HEK293 (cell line): ENCODE results near the gene RGS7.

Experiments used
- CTCF ChIA-PET: fragments of 350-600 bp; formaldehyde crosslinking; extraction: SDS; loops from one replicate; lab custom pipeline; 2021; ENCODE audit warnings: antibody characterized with exemption; lab: Yijun Ruan, JAX
- POLR2A ChIA-PET: fragments of 300-600 bp; formaldehyde crosslinking; extraction: SDS; loops from one replicate; lab custom pipeline; 2020; ENCODE audit warnings: antibody characterized with exemption, inconsistent platforms; lab: Yijun Ruan, JAX
- H3K27ac ChIP-seq: fragments of 200-500 bp; sonication (Bioruptor generic); 2 replicates; pipeline ENCODE4 v1.5.1; 2014; ENCODE audit warnings: low read depth, low read length, control low read depth, inconsistent platforms; ENCODE audit errors: extremely low read depth
- H3K36me3 ChIP-seq, 2 experiments: fragments of 200-500 bp in 1 of 2; sonication (Bioruptor generic) in 1 of 2; 1 replicate in 1 of 2; 2 replicates in 1 of 2; pipeline ENCODE4 v1.5.1; 2014 to 2017; ENCODE audit warnings: inconsistent platforms in 2 of 2, low read length in 2 of 2; ENCODE audit not compliant: control insufficient read depth in 2 of 2, insufficient read depth in 1 of 2
- H3K4me1 ChIP-seq: fragments of 200-500 bp; sonication (Bioruptor generic); 2 replicates; pipeline ENCODE4 v1.5.1; 2014; ENCODE audit warnings: mild to moderate bottlenecking, low read length, inconsistent platforms; ENCODE audit not compliant: control insufficient read depth, insufficient read depth
- H3K4me3 ChIP-seq: 2 replicates; pipeline ENCODE4 v1.5.1; 2011; ENCODE audit warnings: low read depth, mild to moderate bottlenecking, control low read depth, low read length, moderate library complexity
- H3K9me3 ChIP-seq: fragments of 200-500 bp; sonication (Bioruptor generic); 2 replicates; pipeline ENCODE4 v1.5.1; 2014; ENCODE audit warnings: low read depth, low read length, inconsistent platforms; ENCODE audit not compliant: control insufficient read depth, insufficient read depth
- BCL11B ChIP-seq: fragments of 450-650 bp; formaldehyde crosslinking; IDR thresholded peaks from 2 replicates; pipeline ENCODE4 v1.5.1; 2016; ENCODE audit warnings: low read depth, missing biosample characterization, missing genetic modification characterization
- GFI1B ChIP-seq: fragments of 450-650 bp; formaldehyde crosslinking; IDR thresholded peaks from 2 replicates; pipeline ENCODE4 v1.5.1; 2016; ENCODE audit warnings: missing biosample characterization, missing genetic modification characterization
- GLI4 ChIP-seq: fragments of 450-650 bp; formaldehyde crosslinking; IDR thresholded peaks from 2 replicates; pipeline ENCODE4 v1.5.1; 2016; ENCODE audit warnings: missing biosample characterization, missing genetic modification characterization
- IKZF3 ChIP-seq: fragments of 450-650 bp; IDR thresholded peaks from 2 replicates; pipeline ENCODE4 v1.5.0; 2018; ENCODE audit warnings: missing biosample characterization, mild to moderate bottlenecking, missing genetic modification characterization, moderate library complexity
- KLF1 ChIP-seq: fragments of 450-650 bp; formaldehyde crosslinking; IDR thresholded peaks from 2 replicates; pipeline ENCODE4 v1.5.1; 2016; ENCODE audit warnings: missing biosample characterization, missing genetic modification characterization
- PRDM1 ChIP-seq: fragments of 450-650 bp; formaldehyde crosslinking; IDR thresholded peaks from 2 replicates; pipeline ENCODE4; 2016; ENCODE audit warnings: missing biosample characterization, missing genetic modification characterization
- ZFP3 ChIP-seq: fragments of 450-650 bp; formaldehyde crosslinking; IDR thresholded peaks from 2 replicates; pipeline ENCODE4 v1.5.1; 2016; ENCODE audit warnings: low read depth, missing biosample characterization, missing genetic modification characterization
- ZNF211 ChIP-seq: fragments of 450-650 bp; formaldehyde crosslinking; IDR thresholded peaks from 2 replicates; pipeline ENCODE4 v1.5.1; 2016; ENCODE audit warnings: low read depth, missing biosample characterization, missing genetic modification characterization
- ZNF37A ChIP-seq: fragments of 450-650 bp; IDR thresholded peaks from 2 replicates; pipeline ENCODE4 v1.5.1; 2018; ENCODE audit warnings: missing biosample characterization, missing genetic modification characterization
- ZNF48 ChIP-seq: fragments of 450-650 bp; formaldehyde crosslinking; IDR thresholded peaks from 2 replicates; pipeline ENCODE4 v1.5.1; 2016; ENCODE audit warnings: missing biosample characterization, missing genetic modification characterization
- ZNF623 ChIP-seq: fragments of 450-650 bp; formaldehyde crosslinking; IDR thresholded peaks from 2 replicates; pipeline ENCODE4 v1.5.1; 2016; ENCODE audit warnings: missing biosample characterization, missing genetic modification characterization
- ZNF768 ChIP-seq: fragments of 450-650 bp; formaldehyde crosslinking; IDR thresholded peaks from 2 replicates; pipeline ENCODE4 v1.5.1; 2018; ENCODE audit warnings: missing biosample characterization, mild to moderate bottlenecking, missing genetic modification characterization
- ZNF776 ChIP-seq: fragments of 450-650 bp; formaldehyde crosslinking; IDR thresholded peaks from 2 replicates; pipeline ENCODE4 v1.5.0; 2017; ENCODE audit warnings: missing biosample characterization, missing genetic modification characterization, borderline replicate concordance
- TF ChIP-seq, protein P1 (sequence below): fragments of 450-650 bp; IDR thresholded peaks from 2 replicates; pipeline ENCODE4 v1.5.1; 2018; ENCODE audit warnings: missing biosample characterization, mild to moderate bottlenecking, missing genetic modification characterization
- TF ChIP-seq, protein P2 (sequence below): sonication (generic); formaldehyde crosslinking; IDR thresholded peaks from 2 replicates; pipeline ENCODE4 v1.8.1; 2022; ENCODE audit warnings: mild to moderate bottlenecking, moderate library complexity, missing genetic modification reagents
- TF ChIP-seq, protein P3 (sequence below): fragments of 450-650 bp; formaldehyde crosslinking; IDR thresholded peaks from 2 replicates; pipeline ENCODE4 v1.5.1; 2016; ENCODE audit warnings: missing biosample characterization, missing genetic modification characterization
- TF ChIP-seq, protein P4 (sequence below): fragments of 450-650 bp; formaldehyde crosslinking; IDR thresholded peaks from 2 replicates; pipeline ENCODE4 v1.5.1; 2016; ENCODE audit warnings: missing biosample characterization, missing genetic modification characterization
- TF ChIP-seq, protein P5 (sequence below): fragments of 450-650 bp; formaldehyde crosslinking; IDR thresholded peaks from 2 replicates; pipeline ENCODE4 v1.5.1; 2016; ENCODE audit warnings: missing biosample characterization, missing genetic modification characterization, borderline replicate concordance

The RGS7 gene

DNA sequence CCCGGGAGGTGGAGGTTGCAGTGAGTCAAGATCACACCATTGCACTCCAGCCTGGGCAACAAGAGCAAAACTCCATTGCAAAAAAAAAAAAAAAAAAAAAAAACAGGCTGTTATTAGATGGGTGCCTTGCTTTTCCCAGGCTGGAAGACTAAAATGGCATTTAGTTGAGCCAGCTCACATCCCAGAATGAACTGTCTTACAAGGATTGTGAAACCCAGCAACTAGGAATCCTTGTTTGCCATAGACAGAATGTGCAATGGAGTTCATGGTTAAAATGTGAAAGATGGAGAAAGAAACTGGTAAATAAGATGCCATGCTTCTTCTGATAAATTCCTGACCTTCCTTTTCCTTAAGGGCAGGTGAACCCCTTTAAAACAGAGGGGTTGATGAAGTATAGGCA is 529.2 kb downstream of the RGS7 start:
- ChIA-PET POLR2A (no interaction called here), CTCF (no interaction called here)
- no peaks in the 10 kb centered on the region for H3K4me1 ChIP-seq
- no peak overlapping the region for H3K27ac ChIP-seq
- no peak overlapping the region for H3K4me3 ChIP-seq
- no peaks in the 10 kb centered on the region for H3K9me3 ChIP-seq
- no peak for TF ChIP-seq BCL11B (tag by site-specific recombination)
- no peak for TF ChIP-seq GLI4 (tag by site-specific recombination)
- no peak for TF ChIP-seq ZNF211 (tag by site-specific recombination)
- TF ChIP-seq ZNF776 (tag by site-specific recombination): no peak
- TF ChIP-seq, protein P1, sequence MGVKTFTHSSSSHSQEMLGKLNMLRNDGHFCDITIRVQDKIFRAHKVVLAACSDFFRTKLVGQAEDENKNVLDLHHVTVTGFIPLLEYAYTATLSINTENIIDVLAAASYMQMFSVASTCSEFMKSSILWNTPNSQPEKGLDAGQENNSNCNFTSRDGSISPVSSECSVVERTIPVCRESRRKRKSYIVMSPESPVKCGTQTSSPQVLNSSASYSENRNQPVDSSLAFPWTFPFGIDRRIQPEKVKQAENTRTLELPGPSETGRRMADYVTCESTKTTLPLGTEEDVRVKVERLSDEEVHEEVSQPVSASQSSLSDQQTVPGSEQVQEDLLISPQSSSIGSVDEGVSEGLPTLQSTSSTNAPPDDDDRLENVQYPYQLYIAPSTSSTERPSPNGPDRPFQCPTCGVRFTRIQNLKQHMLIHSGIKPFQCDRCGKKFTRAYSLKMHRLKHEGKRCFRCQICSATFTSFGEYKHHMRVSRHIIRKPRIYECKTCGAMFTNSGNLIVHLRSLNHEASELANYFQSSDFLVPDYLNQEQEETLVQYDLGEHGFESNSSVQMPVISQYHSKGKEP: no peak
- TF ChIP-seq, protein P2, sequence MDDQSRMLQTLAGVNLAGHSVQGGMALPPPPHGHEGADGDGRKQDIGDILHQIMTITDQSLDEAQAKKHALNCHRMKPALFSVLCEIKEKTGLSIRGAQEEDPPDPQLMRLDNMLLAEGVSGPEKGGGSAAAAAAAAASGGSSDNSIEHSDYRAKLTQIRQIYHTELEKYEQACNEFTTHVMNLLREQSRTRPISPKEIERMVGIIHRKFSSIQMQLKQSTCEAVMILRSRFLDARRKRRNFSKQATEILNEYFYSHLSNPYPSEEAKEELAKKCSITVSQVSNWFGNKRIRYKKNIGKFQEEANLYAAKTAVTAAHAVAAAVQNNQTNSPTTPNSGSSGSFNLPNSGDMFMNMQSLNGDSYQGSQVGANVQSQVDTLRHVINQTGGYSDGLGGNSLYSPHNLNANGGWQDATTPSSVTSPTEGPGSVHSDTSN (CRISPR knock-in tag): no peak
- no peak for TF ChIP-seq KLF1
- TF ChIP-seq GFI1B (tag by site-specific recombination): no peak
- TF ChIP-seq, protein P3, sequence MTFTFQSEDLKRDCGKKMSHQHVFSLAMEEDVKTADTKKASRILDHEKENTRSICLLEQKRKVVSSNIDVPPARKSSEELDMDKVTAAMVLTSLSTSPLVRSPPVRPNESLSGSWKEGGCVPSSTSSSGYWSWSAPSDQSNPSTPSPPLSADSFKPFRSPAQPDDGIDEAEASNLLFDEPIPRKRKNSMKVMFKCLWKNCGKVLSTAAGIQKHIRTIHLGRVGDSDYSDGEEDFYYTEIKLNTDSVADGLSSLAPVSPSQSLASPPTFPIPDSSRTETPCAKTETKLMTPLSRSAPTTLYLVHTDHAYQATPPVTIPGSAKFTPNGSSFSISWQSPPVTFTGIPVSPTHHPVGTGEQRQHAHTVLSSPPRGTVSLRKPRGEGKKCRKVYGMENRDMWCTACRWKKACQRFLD (tag by site-specific recombination): no peak
- no peak for TF ChIP-seq ZFP3 (tag by site-specific recombination)
- no peak for TF ChIP-seq ZNF623
- no peak for TF ChIP-seq IKZF3 (tag by site-specific recombination)
- TF ChIP-seq ZNF48 (tag by site-specific recombination): no peak
- TF ChIP-seq PRDM1 (tag by site-specific recombination): no peak
- TF ChIP-seq ZNF37A (tag by site-specific recombination): no peak
- TF ChIP-seq, protein P4, sequence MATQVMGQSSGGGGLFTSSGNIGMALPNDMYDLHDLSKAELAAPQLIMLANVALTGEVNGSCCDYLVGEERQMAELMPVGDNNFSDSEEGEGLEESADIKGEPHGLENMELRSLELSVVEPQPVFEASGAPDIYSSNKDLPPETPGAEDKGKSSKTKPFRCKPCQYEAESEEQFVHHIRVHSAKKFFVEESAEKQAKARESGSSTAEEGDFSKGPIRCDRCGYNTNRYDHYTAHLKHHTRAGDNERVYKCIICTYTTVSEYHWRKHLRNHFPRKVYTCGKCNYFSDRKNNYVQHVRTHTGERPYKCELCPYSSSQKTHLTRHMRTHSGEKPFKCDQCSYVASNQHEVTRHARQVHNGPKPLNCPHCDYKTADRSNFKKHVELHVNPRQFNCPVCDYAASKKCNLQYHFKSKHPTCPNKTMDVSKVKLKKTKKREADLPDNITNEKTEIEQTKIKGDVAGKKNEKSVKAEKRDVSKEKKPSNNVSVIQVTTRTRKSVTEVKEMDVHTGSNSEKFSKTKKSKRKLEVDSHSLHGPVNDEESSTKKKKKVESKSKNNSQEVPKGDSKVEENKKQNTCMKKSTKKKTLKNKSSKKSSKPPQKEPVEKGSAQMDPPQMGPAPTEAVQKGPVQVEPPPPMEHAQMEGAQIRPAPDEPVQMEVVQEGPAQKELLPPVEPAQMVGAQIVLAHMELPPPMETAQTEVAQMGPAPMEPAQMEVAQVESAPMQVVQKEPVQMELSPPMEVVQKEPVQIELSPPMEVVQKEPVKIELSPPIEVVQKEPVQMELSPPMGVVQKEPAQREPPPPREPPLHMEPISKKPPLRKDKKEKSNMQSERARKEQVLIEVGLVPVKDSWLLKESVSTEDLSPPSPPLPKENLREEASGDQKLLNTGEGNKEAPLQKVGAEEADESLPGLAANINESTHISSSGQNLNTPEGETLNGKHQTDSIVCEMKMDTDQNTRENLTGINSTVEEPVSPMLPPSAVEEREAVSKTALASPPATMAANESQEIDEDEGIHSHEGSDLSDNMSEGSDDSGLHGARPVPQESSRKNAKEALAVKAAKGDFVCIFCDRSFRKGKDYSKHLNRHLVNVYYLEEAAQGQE (tag by site-specific recombination): no peak
- no peak for TF ChIP-seq ZNF768 (tag by site-specific recombination)
- TF ChIP-seq, protein P5, sequence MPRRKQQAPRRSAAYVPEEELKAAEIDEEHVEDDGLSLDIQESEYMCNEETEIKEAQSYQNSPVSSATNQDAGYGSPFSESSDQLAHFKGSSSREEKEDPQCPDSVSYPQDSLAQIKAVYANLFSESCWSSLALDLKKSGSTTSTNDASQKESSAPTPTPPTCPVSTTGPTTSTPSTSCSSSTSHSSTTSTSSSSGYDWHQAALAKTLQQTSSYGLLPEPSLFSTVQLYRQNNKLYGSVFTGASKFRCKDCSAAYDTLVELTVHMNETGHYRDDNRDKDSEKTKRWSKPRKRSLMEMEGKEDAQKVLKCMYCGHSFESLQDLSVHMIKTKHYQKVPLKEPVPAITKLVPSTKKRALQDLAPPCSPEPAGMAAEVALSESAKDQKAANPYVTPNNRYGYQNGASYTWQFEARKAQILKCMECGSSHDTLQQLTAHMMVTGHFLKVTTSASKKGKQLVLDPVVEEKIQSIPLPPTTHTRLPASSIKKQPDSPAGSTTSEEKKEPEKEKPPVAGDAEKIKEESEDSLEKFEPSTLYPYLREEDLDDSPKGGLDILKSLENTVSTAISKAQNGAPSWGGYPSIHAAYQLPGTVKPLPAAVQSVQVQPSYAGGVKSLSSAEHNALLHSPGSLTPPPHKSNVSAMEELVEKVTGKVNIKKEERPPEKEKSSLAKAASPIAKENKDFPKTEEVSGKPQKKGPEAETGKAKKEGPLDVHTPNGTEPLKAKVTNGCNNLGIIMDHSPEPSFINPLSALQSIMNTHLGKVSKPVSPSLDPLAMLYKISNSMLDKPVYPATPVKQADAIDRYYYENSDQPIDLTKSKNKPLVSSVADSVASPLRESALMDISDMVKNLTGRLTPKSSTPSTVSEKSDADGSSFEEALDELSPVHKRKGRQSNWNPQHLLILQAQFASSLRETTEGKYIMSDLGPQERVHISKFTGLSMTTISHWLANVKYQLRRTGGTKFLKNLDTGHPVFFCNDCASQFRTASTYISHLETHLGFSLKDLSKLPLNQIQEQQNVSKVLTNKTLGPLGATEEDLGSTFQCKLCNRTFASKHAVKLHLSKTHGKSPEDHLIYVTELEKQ (tag by site-specific recombination): no peak
- H3K36me3 ChIP-seq: no peaks in the 10 kb centered on the region
